Omental fat pad (tissue), 4 donors: ENCODE measurements around the gene FBXL15. TPM values are rescaled to one million over a fixed set of nuclear protein-coding genes. Genes with fewer than 3 reads are reported as not detected.

Source experiments
- ATAC-seq: fragments of 150-250 bp; one replicate; pipeline ENCODE4 v1.9.1; 2016; ENCODE audit warnings: mild to moderate bottlenecking, moderate library complexity; ENCODE audit not compliant: low FRiP score
- DNase-seq: peaks from one replicate; pipeline ENCODE4 v3.0.0-alpha.2; 2019; ENCODE audit warnings: low spot score
- CTCF ChIP-seq, 3 donors: fragments of 450-650 bp; IDR thresholded peaks; one replicate each; pipeline ENCODE4 v1.5.1; 2016 to 2017; ENCODE audit warnings: antibody characterized with exemption in 3 of 3, mild to moderate bottlenecking in 3 of 3, moderate library complexity in 2 of 3
- total RNA-seq, 4 donors: library from RNA; depleted of rRNA; stranded (reverse); fragments of >200 nt; gene quantifications; one replicate each; pipeline ENCODE4 v1.1.0, GENCODE V29; 2016

Gene FBXL15
- total RNA-seq, 4 donors from 2014 or later, result 11.7 to 16.8 (median 15.0) TPM

- DNase-seq (no peak), ATAC-seq (no peak)
- no peak for TF ChIP-seq CTCF (IDR thresholded peaks at IDR 0.05)
These were observed 10.1 kb upstream of the FBXL15 start for GRCh38 chr10:102410429-102411073.

GRCh38 chr10:102411341-102412255 lies 9.0 kb upstream of the FBXL15 start:
- DNase-seq (no peak), ATAC-seq (no peak)
- no peak for TF ChIP-seq CTCF (IDR thresholded peaks at IDR 0.05)

GRCh38 chr10:102412293-102412692 lies 8.3 kb upstream of the FBXL15 start:
- ATAC-seq (no peak), DNase-seq (no peak)
- no peak for TF ChIP-seq CTCF (IDR thresholded peaks at IDR 0.05)

- TF ChIP-seq CTCF (IDR thresholded peaks at IDR 0.05), result no peak
- ATAC-seq (no peak), DNase-seq (no peak)
These were observed 7.5 kb upstream of the FBXL15 start for GRCh38 chr10:102413053-102413705.

- ATAC-seq (no peak), DNase-seq (no peak)
- no peak for TF ChIP-seq CTCF (IDR thresholded peaks at IDR 0.05)
These were observed 6.7 kb upstream of the FBXL15 start for GRCh38 chr10:102413806-102414561.

GRCh38 chr10:102414749-102415148 lies 5.9 kb upstream of the FBXL15 start:
- ATAC-seq (no peak), DNase-seq (no peak)
- TF ChIP-seq CTCF (IDR thresholded peaks at IDR 0.05), result no peak
